PC-3 (cell line): ENCODE results near the gene UPF3A.

ENCODE experiments used
- EZH2 ChIP-seq: fragments of 300-600 bp; sonication (generic); IDR thresholded peaks from one replicate; pipeline ENCODE4 v1.6.1; 2017; ENCODE audit warnings: antibody characterized with exemption, mild to moderate bottlenecking, low read length; ENCODE audit not compliant: unreplicated experiment
- TF ChIP-seq, protein P1 (sequence below): fragments of 300-600 bp; sonication (generic); conservative IDR thresholded peaks from 2 replicates; pipeline ENCODE4 v1.5.1; 2017; ENCODE audit warnings: antibody characterized with exemption, low read depth, mild to moderate bottlenecking, low read length

DNA sequence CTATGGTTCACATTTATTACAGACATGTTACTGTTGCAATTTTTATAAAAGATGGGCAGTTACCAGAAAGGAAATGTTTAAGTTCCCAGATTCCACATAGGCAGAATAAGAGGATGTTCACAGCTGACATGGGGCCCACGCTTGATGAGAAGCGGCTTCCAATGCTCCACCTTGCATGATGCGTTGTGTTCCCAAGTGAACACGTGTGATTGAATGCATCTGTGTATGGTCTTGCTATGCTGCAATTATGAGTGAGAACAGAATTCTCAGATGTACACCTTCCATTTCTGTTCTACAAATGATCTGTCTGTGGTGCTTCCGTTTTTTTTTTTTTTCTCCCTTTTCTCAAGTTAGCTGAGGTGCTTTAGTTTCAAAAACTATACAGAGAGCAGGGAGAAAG, 15.5 kb downstream of the UPF3A start:
- TF ChIP-seq, protein P1, sequence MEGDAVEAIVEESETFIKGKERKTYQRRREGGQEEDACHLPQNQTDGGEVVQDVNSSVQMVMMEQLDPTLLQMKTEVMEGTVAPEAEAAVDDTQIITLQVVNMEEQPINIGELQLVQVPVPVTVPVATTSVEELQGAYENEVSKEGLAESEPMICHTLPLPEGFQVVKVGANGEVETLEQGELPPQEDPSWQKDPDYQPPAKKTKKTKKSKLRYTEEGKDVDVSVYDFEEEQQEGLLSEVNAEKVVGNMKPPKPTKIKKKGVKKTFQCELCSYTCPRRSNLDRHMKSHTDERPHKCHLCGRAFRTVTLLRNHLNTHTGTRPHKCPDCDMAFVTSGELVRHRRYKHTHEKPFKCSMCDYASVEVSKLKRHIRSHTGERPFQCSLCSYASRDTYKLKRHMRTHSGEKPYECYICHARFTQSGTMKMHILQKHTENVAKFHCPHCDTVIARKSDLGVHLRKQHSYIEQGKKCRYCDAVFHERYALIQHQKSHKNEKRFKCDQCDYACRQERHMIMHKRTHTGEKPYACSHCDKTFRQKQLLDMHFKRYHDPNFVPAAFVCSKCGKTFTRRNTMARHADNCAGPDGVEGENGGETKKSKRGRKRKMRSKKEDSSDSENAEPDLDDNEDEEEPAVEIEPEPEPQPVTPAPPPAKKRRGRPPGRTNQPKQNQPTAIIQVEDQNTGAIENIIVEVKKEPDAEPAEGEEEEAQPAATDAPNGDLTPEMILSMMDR, result no peak
- no peak for TF ChIP-seq EZH2
